HepG2 (cell line): ENCODE data around the gene SRCIN1. TPM values are rescaled to one million over a fixed set of nuclear protein-coding genes. Genes with fewer than 3 reads are reported as not detected.

Experiments used
- AHR ChIP-seq: IDR thresholded peaks from 2 replicates; pipeline ENCODE4 v1.6.1; 2018; ENCODE audit warnings: missing genetic modification reagents, missing compliant biosample characterization
- AKAP8 ChIP-seq: sonication (generic); formaldehyde crosslinking; IDR thresholded peaks from 2 replicates; pipeline ENCODE4 v1.5.1; 2020; ENCODE audit warnings: mild to moderate bottlenecking, missing genetic modification reagents
- CEBPG ChIP-seq: IDR thresholded peaks from 2 replicates; pipeline ENCODE4 v1.6.1; 2016
- HNRNPH1 ChIP-seq: fragments of 200-400 bp; formaldehyde crosslinking; optimal IDR thresholded peaks from 2 replicates; pipeline ENCODE3; 2017; ENCODE audit warnings: mild to moderate bottlenecking, low read depth, low read length
- HOXA3 ChIP-seq: sonication (generic); formaldehyde crosslinking; IDR thresholded peaks from 2 replicates; pipeline ENCODE4 v1.5.0; 2020; ENCODE audit warnings: missing genetic modification reagents
- KDM3A ChIP-seq: IDR thresholded peaks from 2 replicates; pipeline ENCODE4 v1.6.1; 2018; ENCODE audit warnings: low read depth, missing compliant biosample characterization
- KMT2B ChIP-seq: IDR thresholded peaks from 2 replicates; pipeline ENCODE4 v1.6.1; 2016; ENCODE audit warnings: missing genetic modification reagents, missing compliant biosample characterization
- NR2F2 ChIP-seq: IDR thresholded peaks from 2 replicates; pipeline ENCODE4 v1.6.1; 2012; ENCODE audit warnings: low read depth, inconsistent platforms, borderline replicate concordance
- PAF1 ChIP-seq: IDR thresholded peaks from 2 replicates; pipeline ENCODE4 v1.6.1; 2016; ENCODE audit warnings: missing genetic modification reagents, missing compliant biosample characterization
- PITX1 ChIP-seq: sonication (generic); formaldehyde crosslinking; IDR thresholded peaks from 2 replicates; pipeline ENCODE4 v1.5.1; 2020; ENCODE audit warnings: mild to moderate bottlenecking, missing genetic modification reagents
- REPIN1 ChIP-seq: sonication (generic); formaldehyde crosslinking; IDR thresholded peaks from 2 replicates; pipeline ENCODE4 v1.8.0; 2022; ENCODE audit warnings: missing genetic modification reagents, low read depth, mild to moderate bottlenecking, borderline replicate concordance
- RFX1 ChIP-seq: fragments of 450-650 bp; IDR thresholded peaks from 2 replicates; pipeline ENCODE4 v1.6.1; 2017
- SALL1 ChIP-seq: sonication (generic); formaldehyde crosslinking; IDR thresholded peaks from 2 replicates; pipeline ENCODE4 v1.8.0; 2022; ENCODE audit warnings: mild to moderate bottlenecking, missing genetic modification reagents
- SAP130 ChIP-seq: IDR thresholded peaks from 2 replicates; pipeline ENCODE4 v1.6.1; 2016; ENCODE audit warnings: low read depth
- TARDBP ChIP-seq: sonication (generic); formaldehyde crosslinking; IDR thresholded peaks from 2 replicates; pipeline ENCODE4 v1.8.0; 2022; ENCODE audit warnings: mild to moderate bottlenecking, missing genetic modification reagents
- ZFP41 ChIP-seq: sonication (generic); formaldehyde crosslinking; IDR thresholded peaks from 2 replicates; pipeline ENCODE4 v1.4.0; 2020; ENCODE audit warnings: mild to moderate bottlenecking, missing genetic modification reagents, borderline replicate concordance
- polyA plus RNA-seq, 8 experiments: library from polyadenylated mRNA; depleted of rRNA in 3 of 8; stranded (reverse) in 7 of 8; unstranded in 1 of 8; fragments of >200 nt; fragmentation: Illumina TruSeq in 4 of 8; extraction: Trizol in 4 of 8; gene quantifications; 2 replicates each; pipeline versions ENCODE4 v1.2.1 to v1.2.3, GENCODE V29; 2011 to 2016; ENCODE audit warnings: low read depth in 4 of 8, missing spikeins in 1 of 8, mixed read lengths in 1 of 8; ENCODE audit not compliant: insufficient read depth in 1 of 8
- total RNA-seq, 5 experiments: library from RNA; depleted of rRNA; stranded (reverse); fragments of >200 nt; fragmentation: Illumina TruSeq; extraction: Trizol; gene quantifications; 2 replicates each; pipeline ENCODE4 v1.2.3, GENCODE V29; 2016; ENCODE audit warnings: low read depth in 1 of 5
- TF ChIP-seq, protein P1 (sequence below): sonication (generic); formaldehyde crosslinking; IDR thresholded peaks from 2 replicates; pipeline ENCODE4 v1.4.0; 2020; ENCODE audit warnings: missing genetic modification reagents
- TF ChIP-seq, protein P2 (sequence below): sonication (generic); formaldehyde crosslinking; IDR thresholded peaks from 2 replicates; pipeline ENCODE4 v1.8.0; 2022; ENCODE audit warnings: mild to moderate bottlenecking, missing genetic modification reagents, moderate library complexity
- TF ChIP-seq, protein P3 (sequence below): sonication (generic); formaldehyde crosslinking; IDR thresholded peaks from 2 replicates; pipeline ENCODE4 v1.4.0; 2020; ENCODE audit warnings: missing genetic modification reagents, low read depth, mild to moderate bottlenecking, borderline replicate concordance
- TF ChIP-seq, protein P4 (sequence below): IDR thresholded peaks from 2 replicates; pipeline ENCODE4 v1.6.1; 2016; ENCODE audit warnings: mild to moderate bottlenecking, missing biosample characterization, missing genetic modification reagents
- TF ChIP-seq, protein P5 (sequence below): sonication (generic); formaldehyde crosslinking; IDR thresholded peaks from 2 replicates; pipeline ENCODE4 v1.5.0; 2020; ENCODE audit warnings: missing genetic modification reagents
- TF ChIP-seq, protein P6 (sequence below): sonication (generic); formaldehyde crosslinking; IDR thresholded peaks from 2 replicates; pipeline ENCODE4 v1.5.0; 2020; ENCODE audit warnings: missing genetic modification reagents, mild to moderate bottlenecking, borderline replicate concordance

SRCIN1 gene
- total and polyA plus RNA-seq, 2 of the 13 experiments (the other 11 are each of a cell fraction or from before 2014, with no cell fraction given): 1.2 to 9.6 TPM

DNA sequence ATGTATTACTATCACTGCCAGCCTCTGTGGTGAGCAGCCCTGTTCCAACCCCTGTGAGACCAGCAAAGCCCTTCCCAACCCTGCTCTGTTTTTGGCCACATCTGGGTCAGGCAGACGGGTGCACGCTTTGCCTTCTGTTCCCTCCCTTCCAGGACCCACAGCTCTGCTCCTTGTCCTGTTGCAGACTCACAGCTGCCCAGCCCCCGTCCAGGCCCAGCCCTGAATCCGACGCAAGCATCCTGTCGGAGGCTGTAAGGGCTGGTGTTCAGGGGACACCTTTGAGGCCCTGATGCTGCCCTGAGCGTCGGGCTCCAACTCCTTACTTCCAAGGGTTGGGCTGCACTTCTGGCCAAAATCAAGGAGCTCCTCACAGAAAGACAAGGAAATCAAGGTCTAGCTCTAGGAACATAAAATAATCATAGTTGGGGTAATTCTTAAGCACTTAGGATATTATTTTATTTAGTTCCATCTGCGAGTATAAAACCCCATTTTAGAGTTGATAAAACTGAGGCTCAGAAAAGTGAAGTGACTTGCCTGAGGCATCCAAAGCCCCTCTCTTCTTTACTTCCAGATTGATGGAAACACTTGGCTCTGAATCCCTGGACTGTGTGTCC is 14.3 kb upstream of the SRCIN1 start (continued):
- 0 out of 2 replicates have a peak, but pooled peaks have one; percentile 37 for TF ChIP-seq PAF1 (CRISPR knock-in tag)
- TF ChIP-seq PITX1 (CRISPR knock-in tag): peak; percentile 54; the same call in 1 of the 2 replicates
- TF ChIP-seq, protein P1, sequence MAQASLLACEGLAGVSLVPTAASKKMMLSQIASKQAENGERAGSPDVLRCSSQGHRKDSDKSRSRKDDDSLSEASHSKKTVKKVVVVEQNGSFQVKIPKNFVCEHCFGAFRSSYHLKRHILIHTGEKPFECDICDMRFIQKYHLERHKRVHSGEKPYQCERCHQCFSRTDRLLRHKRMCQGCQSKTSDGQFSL (CRISPR knock-in tag): no peak
- TF ChIP-seq CEBPG (CRISPR knock-in tag): peak; percentile 41; the same call in 1 of the 2 replicates
- TF ChIP-seq, protein P2, sequence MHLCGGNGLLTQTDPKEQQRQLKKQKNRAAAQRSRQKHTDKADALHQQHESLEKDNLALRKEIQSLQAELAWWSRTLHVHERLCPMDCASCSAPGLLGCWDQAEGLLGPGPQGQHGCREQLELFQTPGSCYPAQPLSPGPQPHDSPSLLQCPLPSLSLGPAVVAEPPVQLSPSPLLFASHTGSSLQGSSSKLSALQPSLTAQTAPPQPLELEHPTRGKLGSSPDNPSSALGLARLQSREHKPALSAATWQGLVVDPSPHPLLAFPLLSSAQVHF (CRISPR knock-in tag): no peak
- no peak for TF ChIP-seq SAP130 (CRISPR knock-in tag)
- TF ChIP-seq TARDBP (CRISPR knock-in tag): no peak
- peak; percentile 33; the same call in 1 of the 2 replicates for TF ChIP-seq HOXA3
- 0 out of 2 replicates have a peak, but pooled peaks have one; percentile 43 for TF ChIP-seq AHR (CRISPR knock-in tag)
- TF ChIP-seq, protein P3, sequence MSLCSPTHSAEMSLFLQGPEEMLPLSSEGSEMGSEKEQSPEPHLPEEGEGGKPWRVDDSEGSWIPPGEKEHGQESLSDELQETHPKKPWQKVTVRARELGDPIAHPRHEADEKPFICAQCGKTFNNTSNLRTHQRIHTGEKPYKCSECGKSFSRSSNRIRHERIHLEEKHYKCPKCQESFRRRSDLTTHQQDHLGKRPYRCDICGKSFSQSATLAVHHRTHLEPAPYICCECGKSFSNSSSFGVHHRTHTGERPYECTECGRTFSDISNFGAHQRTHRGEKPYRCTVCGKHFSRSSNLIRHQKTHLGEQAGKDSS: no peak
- no peak for TF ChIP-seq NR2F2
- TF ChIP-seq, protein P4, sequence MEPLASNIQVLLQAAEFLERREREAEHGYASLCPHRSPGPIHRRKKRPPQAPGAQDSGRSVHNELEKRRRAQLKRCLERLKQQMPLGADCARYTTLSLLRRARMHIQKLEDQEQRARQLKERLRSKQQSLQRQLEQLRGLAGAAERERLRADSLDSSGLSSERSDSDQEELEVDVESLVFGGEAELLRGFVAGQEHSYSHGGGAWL: no peak
- TF ChIP-seq, protein P5, sequence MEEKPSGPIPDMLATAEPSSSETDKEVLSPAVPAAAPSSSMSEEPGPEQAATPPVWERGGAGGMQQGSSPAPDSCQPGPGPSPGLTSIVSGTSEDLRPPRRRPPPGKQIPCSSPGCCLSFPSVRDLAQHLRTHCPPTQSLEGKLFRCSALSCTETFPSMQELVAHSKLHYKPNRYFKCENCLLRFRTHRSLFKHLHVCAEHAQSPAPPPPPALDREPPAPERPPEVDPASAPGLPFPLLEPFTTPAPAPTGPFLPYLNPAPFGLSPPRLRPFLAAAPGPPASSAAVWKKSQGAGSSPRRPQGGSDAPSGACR: peak; percentile 24; the same call in 1 of the 2 replicates
- no peak; the same call in 1 of the 2 replicates for TF ChIP-seq REPIN1 (CRISPR knock-in tag)
- no peak; the same call in 1 of the 2 replicates for TF ChIP-seq KMT2B
- TF ChIP-seq AKAP8 (CRISPR knock-in tag): no peak
- no peak for TF ChIP-seq KDM3A (CRISPR knock-in tag)
- TF ChIP-seq SALL1 (CRISPR knock-in tag): peak; percentile 56
- no peak for TF ChIP-seq HNRNPH1
- TF ChIP-seq, protein P6, sequence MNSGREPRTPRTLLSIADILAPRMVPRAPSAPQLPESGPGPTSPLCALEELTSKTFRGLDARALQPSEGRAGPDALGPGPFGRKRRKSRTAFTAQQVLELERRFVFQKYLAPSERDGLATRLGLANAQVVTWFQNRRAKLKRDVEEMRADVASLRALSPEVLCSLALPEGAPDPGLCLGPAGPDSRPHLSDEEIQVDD (CRISPR knock-in tag): no peak
- TF ChIP-seq RFX1: no peak
- TF ChIP-seq ZFP41 (CRISPR knock-in tag): no peak
